K562 (cell line): Measurements from ENCODE around the gene OBSL1. TPM values are rescaled to one million over a fixed set of nuclear protein-coding genes. Genes with fewer than 3 reads are reported as not detected.

Experiments
- CHD1 ChIP-seq: fragments of 200-600 bp; sonication (generic); IDR thresholded peaks from one replicate; pipeline ENCODE4 v1.6.1; 2012; ENCODE audit warnings: mild to moderate bottlenecking, moderate library complexity, low read length, inconsistent platforms
- FOXA3 ChIP-seq, 2 experiments: fragments of 450-650 bp in 1 of 2; sonication (generic) in 1 of 2; formaldehyde crosslinking; IDR thresholded peaks in 1 of 2; conservative IDR thresholded peaks in 1 of 2; 2 replicates each; pipeline versions ENCODE4 v1.4.0 to v1.8.0; 2020 to 2022; ENCODE audit warnings: mild to moderate bottlenecking in 2 of 2, missing genetic modification reagents in 1 of 2
- GABPB2 ChIP-seq: fragments of 250-450 bp; sonication (Bioruptor Pico); conservative IDR thresholded peaks from 2 replicates; pipeline ENCODE4 v1.5.1; 2021; ENCODE audit warnings: mild to moderate bottlenecking
- HMGN3 ChIP-seq: IDR thresholded peaks from 2 replicates; pipeline ENCODE4 v1.6.1; 2011; ENCODE audit warnings: borderline replicate concordance, low read depth, mild to moderate bottlenecking, mixed read lengths, low read length; ENCODE audit not compliant: insufficient read length; ENCODE audit errors: extremely low read depth
- KDM2B ChIP-seq: fragments of 250-450 bp; sonication (Bioruptor Pico); IDR thresholded peaks from 2 replicates; pipeline ENCODE4 v1.8.0; 2021; ENCODE audit warnings: mild to moderate bottlenecking, moderate library complexity
- NR0B1 ChIP-seq: fragments of 450-650 bp; IDR thresholded peaks from one replicate; pipeline ENCODE4 v1.6.1; 2018; ENCODE audit warnings: mild to moderate bottlenecking, moderate library complexity; ENCODE audit not compliant: partially characterized antibody
- PRPF4 ChIP-seq: fragments of 200-400 bp; formaldehyde crosslinking; IDR thresholded peaks from one replicate; pipeline ENCODE4 v1.6.1; 2017; ENCODE audit warnings: low read length, low read depth, mild to moderate bottlenecking; ENCODE audit not compliant: insufficient read depth, poor library complexity, severe bottlenecking
- TBL1XR1 ChIP-seq, 2 experiments: IDR thresholded peaks; 2 replicates each; pipeline ENCODE4 v1.6.1; 2012; ENCODE audit warnings: improper control_type of control experiment in 2 of 2, low read length in 2 of 2, mild to moderate bottlenecking in 1 of 2
- ZNF197 ChIP-seq: fragments of 200-800 bp; sonication (Bioruptor generic); IDR thresholded peaks from 2 replicates; pipeline ENCODE4 v1.6.1; 2016; ENCODE audit warnings: low read depth, missing genetic modification characterization, missing compliant biosample characterization
- ZNF253 ChIP-seq: fragments of 250-450 bp; sonication (Bioruptor Pico); conservative IDR thresholded peaks from 2 replicates; pipeline ENCODE4 v1.6.1; 2021; ENCODE audit warnings: mild to moderate bottlenecking
- polyA plus RNA-seq, 8 experiments: library from polyadenylated mRNA; depleted of rRNA in 4 of 8; stranded (reverse) in 5 of 8; unstranded in 3 of 8; fragments of >200 nt; fragmentation: Nextera tagmentation in 2 of 8; fragmentation: Illumina TruSeq in 1 of 8; extraction: Ambion mirVana in 2 of 8; extraction: Trizol in 1 of 8; gene quantifications; 2 replicates each; pipeline versions ENCODE4 v1.2.1 to v1.2.3, GENCODE V29; 2011 to 2014; ENCODE audit warnings: inconsistent platforms in 1 of 8, missing spikeins in 1 of 8
- total RNA-seq, 7 experiments: library from RNA; depleted of rRNA in 6 of 7; stranded (reverse); fragments of >200 nt in 6 of 7; fragmentation: Illumina TruSeq in 2 of 7; extraction: Trizol in 2 of 7; gene quantifications; 2 replicates each; pipeline versions ENCODE4 v1.2.1 to v1.2.3, GENCODE V29; 2011 to 2021; ENCODE audit warnings: low replicate concordance in 1 of 7
- TF ChIP-seq, protein P1 (sequence below): fragments of 250-450 bp; sonication (Bioruptor Pico); IDR thresholded peaks from 2 replicates; pipeline ENCODE4 v1.9.0; 2021; ENCODE audit warnings: mild to moderate bottlenecking, inconsistent platforms
- TF ChIP-seq, protein P2 (sequence below): fragments of 150-350 bp; conservative IDR thresholded peaks from 2 replicates; pipeline ENCODE4 v1.6.1; 2014; ENCODE audit warnings: low read length
- TF ChIP-seq, protein P3 (sequence below): fragments of 450-650 bp; IDR thresholded peaks from 2 replicates; pipeline ENCODE4 v1.6.1; 2018; ENCODE audit not compliant: partially characterized antibody
- TF ChIP-seq, protein P4 (sequence below): sonication (generic); formaldehyde crosslinking; IDR thresholded peaks from 2 replicates; pipeline ENCODE4 v1.8.1; 2023; ENCODE audit warnings: mild to moderate bottlenecking, missing genetic modification reagents

The OBSL1 gene
- total and polyA plus RNA-seq, 9 of the 15 experiments (the other 6 are each of a cell fraction or from before 2014, with no cell fraction given), result 1.2 to 26.6 (median 8.6) TPM

- TF ChIP-seq KDM2B (CRISPR knock-in tag) (no peak), HMGN3 (peak; percentile 99), NR0B1 (no peak), TBL1XR1 (IDR thresholded peaks at IDR 0.05; ENCODE audit: low read length in 2 of 2) (peak in 1 of 2 experiments; percentile 80; a peak in 2 of 4 replicates), PRPF4 (no peak), FOXA3 (CRISPR knock-in tag; conservative IDR thresholded peaks at IDR 0.05 in 1 of 2, IDR thresholded peaks at IDR 0.05 in 1 of 2) (no peak), CHD1 (no peak), ZNF197 (no peak), GABPB2 (CRISPR knock-in tag) (no peak), ZNF253 (CRISPR knock-in tag) (no peak)
- TF ChIP-seq, protein P1, sequence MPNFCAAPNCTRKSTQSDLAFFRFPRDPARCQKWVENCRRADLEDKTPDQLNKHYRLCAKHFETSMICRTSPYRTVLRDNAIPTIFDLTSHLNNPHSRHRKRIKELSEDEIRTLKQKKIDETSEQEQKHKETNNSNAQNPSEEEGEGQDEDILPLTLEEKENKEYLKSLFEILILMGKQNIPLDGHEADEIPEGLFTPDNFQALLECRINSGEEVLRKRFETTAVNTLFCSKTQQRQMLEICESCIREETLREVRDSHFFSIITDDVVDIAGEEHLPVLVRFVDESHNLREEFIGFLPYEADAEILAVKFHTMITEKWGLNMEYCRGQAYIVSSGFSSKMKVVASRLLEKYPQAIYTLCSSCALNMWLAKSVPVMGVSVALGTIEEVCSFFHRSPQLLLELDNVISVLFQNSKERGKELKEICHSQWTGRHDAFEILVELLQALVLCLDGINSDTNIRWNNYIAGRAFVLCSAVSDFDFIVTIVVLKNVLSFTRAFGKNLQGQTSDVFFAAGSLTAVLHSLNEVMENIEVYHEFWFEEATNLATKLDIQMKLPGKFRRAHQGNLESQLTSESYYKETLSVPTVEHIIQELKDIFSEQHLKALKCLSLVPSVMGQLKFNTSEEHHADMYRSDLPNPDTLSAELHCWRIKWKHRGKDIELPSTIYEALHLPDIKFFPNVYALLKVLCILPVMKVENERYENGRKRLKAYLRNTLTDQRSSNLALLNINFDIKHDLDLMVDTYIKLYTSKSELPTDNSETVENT, result no peak
- TF ChIP-seq, protein P2, sequence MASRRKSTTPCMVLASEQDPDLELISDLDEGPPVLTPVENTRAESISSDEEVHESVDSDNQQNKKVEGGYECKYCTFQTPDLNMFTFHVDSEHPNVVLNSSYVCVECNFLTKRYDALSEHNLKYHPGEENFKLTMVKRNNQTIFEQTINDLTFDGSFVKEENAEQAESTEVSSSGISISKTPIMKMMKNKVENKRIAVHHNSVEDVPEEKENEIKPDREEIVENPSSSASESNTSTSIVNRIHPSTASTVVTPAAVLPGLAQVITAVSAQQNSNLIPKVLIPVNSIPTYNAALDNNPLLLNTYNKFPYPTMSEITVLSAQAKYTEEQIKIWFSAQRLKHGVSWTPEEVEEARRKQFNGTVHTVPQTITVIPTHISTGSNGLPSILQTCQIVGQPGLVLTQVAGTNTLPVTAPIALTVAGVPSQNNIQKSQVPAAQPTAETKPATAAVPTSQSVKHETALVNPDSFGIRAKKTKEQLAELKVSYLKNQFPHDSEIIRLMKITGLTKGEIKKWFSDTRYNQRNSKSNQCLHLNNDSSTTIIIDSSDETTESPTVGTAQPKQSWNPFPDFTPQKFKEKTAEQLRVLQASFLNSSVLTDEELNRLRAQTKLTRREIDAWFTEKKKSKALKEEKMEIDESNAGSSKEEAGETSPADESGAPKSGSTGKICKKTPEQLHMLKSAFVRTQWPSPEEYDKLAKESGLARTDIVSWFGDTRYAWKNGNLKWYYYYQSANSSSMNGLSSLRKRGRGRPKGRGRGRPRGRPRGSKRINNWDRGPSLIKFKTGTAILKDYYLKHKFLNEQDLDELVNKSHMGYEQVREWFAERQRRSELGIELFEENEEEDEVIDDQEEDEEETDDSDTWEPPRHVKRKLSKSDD, result no peak
- TF ChIP-seq, protein P3, sequence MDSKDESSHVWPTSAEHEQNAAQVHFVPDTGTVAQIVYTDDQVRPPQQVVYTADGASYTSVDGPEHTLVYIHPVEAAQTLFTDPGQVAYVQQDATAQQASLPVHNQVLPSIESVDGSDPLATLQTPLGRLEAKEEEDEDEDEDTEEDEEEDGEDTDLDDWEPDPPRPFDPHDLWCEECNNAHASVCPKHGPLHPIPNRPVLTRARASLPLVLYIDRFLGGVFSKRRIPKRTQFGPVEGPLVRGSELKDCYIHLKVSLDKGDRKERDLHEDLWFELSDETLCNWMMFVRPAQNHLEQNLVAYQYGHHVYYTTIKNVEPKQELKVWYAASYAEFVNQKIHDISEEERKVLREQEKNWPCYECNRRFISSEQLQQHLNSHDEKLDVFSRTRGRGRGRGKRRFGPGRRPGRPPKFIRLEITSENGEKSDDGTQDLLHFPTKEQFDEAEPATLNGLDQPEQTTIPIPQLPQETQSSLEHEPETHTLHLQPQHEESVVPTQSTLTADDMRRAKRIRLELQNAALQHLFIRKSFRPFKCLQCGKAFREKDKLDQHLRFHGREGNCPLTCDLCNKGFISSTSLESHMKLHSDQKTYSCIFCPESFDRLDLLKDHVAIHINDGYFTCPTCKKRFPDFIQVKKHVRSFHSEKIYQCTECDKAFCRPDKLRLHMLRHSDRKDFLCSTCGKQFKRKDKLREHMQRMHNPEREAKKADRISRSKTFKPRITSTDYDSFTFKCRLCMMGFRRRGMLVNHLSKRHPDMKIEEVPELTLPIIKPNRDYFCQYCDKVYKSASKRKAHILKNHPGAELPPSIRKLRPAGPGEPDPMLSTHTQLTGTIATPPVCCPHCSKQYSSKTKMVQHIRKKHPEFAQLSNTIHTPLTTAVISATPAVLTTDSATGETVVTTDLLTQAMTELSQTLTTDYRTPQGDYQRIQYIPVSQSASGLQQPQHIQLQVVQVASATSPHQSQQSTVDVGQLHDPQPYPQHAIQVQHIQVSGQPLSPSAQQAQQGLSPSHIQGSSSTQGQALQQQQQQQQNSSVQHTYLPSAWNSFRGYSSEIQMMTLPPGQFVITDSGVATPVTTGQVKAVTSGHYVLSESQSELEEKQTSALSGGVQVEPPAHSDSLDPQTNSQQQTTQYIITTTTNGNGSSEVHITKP, result peak; percentile 8
- TF ChIP-seq, protein P4, sequence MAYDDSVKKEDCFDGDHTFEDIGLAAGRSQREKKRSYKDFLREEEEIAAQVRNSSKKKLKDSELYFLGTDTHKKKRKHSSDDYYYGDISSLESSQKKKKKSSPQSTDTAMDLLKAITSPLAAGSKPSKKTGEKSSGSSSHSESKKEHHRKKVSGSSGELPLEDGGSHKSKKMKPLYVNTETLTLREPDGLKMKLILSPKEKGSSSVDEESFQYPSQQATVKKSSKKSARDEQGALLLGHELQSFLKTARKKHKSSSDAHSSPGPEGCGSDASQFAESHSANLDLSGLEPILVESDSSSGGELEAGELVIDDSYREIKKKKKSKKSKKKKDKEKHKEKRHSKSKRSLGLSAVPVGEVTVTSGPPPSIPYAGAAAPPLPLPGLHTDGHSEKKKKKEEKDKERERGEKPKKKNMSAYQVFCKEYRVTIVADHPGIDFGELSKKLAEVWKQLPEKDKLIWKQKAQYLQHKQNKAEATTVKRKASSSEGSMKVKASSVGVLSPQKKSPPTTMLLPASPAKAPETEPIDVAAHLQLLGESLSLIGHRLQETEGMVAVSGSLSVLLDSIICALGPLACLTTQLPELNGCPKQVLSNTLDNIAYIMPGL (CRISPR knock-in tag), result no peak
Measured at GRCh38 chr2:219525533-219526232, 45.7 kb downstream of the OBSL1 start (continued).
